ENCODE data around the gene DNAJA4. TPM values are rescaled to one million over a fixed set of nuclear protein-coding genes. Genes with fewer than 3 reads are reported as not detected.
A peak's percentile ranks its signal among the peaks of the same experiment; 100 is the strongest.

Gene DNAJA4
- total RNA-seq, 3 donors from 2014 or later (not counting 1 experiment from before 2014, with no cell fraction given), result 23.2 to 28.8 (median 26.3) TPM

DNA sequence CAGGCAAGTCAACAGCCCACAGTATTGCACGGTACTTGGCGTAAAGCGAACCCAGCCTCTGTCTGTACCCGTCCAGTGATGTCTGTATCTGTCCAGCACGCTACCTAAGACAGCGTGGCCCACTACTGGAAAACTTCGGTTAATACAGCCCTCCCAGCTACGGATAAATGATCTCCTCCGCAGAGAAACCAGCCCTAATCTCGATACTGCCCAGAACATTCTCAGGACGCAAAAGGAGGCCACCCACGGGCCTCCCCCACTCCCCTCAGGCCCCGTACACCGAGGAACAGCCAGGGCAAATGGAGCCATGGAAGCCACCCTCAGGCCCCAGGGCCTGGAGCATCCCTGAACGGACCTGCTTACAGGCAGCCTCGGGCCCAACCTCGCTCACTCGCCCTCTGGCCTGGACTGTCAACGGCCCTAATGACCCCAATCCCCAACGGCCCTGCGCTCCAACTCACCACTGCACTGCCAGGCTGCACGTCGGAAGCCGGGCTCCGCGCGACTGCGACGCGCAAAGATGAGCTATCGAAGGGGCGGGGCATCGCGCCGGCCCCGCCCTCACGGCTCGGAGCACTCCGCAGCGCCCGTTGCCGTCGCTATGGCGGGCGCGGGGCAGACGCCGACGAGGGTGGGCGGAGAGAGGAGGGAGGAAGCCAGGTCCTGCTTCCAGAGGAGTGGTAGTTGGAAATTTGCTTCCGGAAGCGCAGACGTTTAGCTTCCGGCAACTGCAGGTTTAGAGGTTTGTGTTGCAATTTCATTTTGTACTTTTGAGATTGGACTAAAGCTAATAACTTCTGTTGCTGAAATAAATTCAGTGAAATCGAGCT, 35.0 kb downstream of the DNAJA4 start, which contains the start of gene SKIC8:
Gene SKIC8, minus strand, starts transcription at position 509 of the 830 bp plus-strand sequence. CDS start 3,923 bp downstream, outside the sequence.
- WGBS (ENCODE audit: insufficient coverage), result under 1% methylated on average over 55 of the region's 55 CpGs
- H3K36me3 Mint-ChIP-seq, result no peaks in the 10 kb centered on the region
- no peaks in the 10 kb centered on the region for H3K9me3 Mint-ChIP-seq
- Histone ChIP-seq H3K36me3 (ENCODE audit: control insufficient read depth, insufficient read depth, low read length) (peaks cover 9% of the 10 kb centered on the region), H3K4me1 (ENCODE audit: control insufficient read depth, insufficient read depth, low read length) (peaks cover 14% of the 10 kb centered on the region), H3K27ac (ENCODE audit: low read length) (peak within 1 kb of the TSS; percentile 44), H3K27me3 (ENCODE audit: control insufficient read depth, insufficient read depth, low read length) (no peaks in the 10 kb centered on the region), H3K9me3 (ENCODE audit: control insufficient read depth, insufficient read depth, low read length) (no peaks in the 10 kb centered on the region), H3K4me3 (ENCODE audit: low read length) (peak within 1 kb of the TSS; percentile 67)
- ATAC-seq (peak; percentile 97 to 98 (median 97)), DNase-seq (peak; percentile 89 to 96)
- peak within 1 kb of the TSS; percentile 89 to 97 for H3K27ac Mint-ChIP-seq
- H3K4me1 Mint-ChIP-seq, result peaks cover 11 to 20% of the 10 kb centered on the region in 2 donors
- peak within 1 kb of the TSS; percentile 98 for H3K4me3 Mint-ChIP-seq
- intact Hi-C loops (cut with micrococcal nuclease), result loop anchor here (1.0 to 5.0 kb wide), 3 partner anchors 35 to 152 kb away; partner anchors contain the start of genes DNAJA4, IDH3A and IREB2
- TF ChIP-seq, protein P1, sequence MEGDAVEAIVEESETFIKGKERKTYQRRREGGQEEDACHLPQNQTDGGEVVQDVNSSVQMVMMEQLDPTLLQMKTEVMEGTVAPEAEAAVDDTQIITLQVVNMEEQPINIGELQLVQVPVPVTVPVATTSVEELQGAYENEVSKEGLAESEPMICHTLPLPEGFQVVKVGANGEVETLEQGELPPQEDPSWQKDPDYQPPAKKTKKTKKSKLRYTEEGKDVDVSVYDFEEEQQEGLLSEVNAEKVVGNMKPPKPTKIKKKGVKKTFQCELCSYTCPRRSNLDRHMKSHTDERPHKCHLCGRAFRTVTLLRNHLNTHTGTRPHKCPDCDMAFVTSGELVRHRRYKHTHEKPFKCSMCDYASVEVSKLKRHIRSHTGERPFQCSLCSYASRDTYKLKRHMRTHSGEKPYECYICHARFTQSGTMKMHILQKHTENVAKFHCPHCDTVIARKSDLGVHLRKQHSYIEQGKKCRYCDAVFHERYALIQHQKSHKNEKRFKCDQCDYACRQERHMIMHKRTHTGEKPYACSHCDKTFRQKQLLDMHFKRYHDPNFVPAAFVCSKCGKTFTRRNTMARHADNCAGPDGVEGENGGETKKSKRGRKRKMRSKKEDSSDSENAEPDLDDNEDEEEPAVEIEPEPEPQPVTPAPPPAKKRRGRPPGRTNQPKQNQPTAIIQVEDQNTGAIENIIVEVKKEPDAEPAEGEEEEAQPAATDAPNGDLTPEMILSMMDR (IDR thresholded peaks at IDR 0.05), result no peak
- no peaks in the 10 kb centered on the region for H3K27me3 Mint-ChIP-seq (ENCODE audit: low read depth in 2 of 2)

DNA sequence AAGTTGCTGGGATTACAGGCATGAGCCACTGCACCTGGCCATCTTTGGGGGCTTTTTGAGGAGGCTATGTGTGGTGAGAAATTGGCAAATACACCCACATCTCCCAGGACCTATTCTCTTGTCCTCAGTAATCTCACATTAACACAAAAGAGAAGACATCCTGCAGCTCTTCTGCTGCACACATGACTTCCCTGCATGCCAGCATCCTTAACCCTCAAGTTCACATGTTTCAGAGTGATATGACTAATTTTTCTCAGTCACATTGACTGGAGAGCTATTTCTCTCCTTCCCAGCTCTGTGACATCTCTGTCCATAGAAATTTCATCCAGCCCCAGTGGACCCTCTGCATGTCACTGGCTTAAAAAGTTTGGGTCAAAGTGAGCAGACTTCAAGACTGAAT, 37.0 kb downstream of the DNAJA4 start:
- peak overlapping the region; percentile 59 for H3K4me3 Mint-ChIP-seq
- Histone ChIP-seq H3K36me3 (ENCODE audit: control insufficient read depth, insufficient read depth, low read length) (no peaks in the 10 kb centered on the region), H3K9me3 (ENCODE audit: control insufficient read depth, insufficient read depth, low read length) (no peaks in the 10 kb centered on the region), H3K4me1 (ENCODE audit: control insufficient read depth, insufficient read depth, low read length) (peaks cover 14% of the 10 kb centered on the region), H3K27ac (ENCODE audit: low read length) (no peak overlapping the region), H3K4me3 (ENCODE audit: low read length) (no peak overlapping the region), H3K27me3 (ENCODE audit: control insufficient read depth, insufficient read depth, low read length) (no peaks in the 10 kb centered on the region)
- DNase-seq, result no peak
- peaks cover 11 to 14% of the 10 kb centered on the region in 2 donors for H3K4me1 Mint-ChIP-seq
- H3K36me3 Mint-ChIP-seq, result no peaks in the 10 kb centered on the region
- intact Hi-C loops (cut with micrococcal nuclease), result loop anchor here (10.0 kb wide), 1 partner anchor 183 kb away; no protein-coding TSS in a partner anchor
- TF ChIP-seq, protein P1 (IDR thresholded peaks at IDR 0.05), result no peak
- no peaks in the 10 kb centered on the region for H3K9me3 Mint-ChIP-seq
- H3K27me3 Mint-ChIP-seq (ENCODE audit: low read depth in 2 of 2), result no peaks in the 10 kb centered on the region
- peak overlapping the region; percentile 21 to 51 for H3K27ac Mint-ChIP-seq
- ATAC-seq, result no peak

DNA sequence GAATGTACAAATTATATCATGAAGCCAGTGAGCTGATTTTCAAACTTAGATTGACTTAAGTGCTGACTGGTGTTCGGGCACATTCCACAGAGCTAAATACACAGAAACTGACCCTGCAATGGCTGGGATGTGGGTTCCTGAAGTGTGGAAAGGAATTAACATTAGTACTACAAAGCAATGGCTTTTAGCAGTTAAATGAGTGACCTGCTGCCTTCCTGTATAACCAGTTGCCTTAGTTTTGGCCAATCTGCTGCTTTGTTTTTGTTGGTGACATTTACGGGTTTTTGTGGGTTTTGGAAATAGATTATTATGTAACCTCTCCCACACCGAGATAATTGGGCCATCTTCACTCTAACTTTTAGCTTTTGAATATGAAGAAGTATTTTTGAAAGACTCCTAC, 37.5 kb downstream of the DNAJA4 start:
- DNase-seq (no peak), ATAC-seq (no peak)
- WGBS (ENCODE audit: insufficient coverage), result 78% methylated on average over 1 of the region's 3 CpGs
- Histone ChIP-seq H3K36me3 (ENCODE audit: control insufficient read depth, insufficient read depth, low read length) (no peaks in the 10 kb centered on the region), H3K4me1 (ENCODE audit: control insufficient read depth, insufficient read depth, low read length) (peaks cover 14% of the 10 kb centered on the region), H3K9me3 (ENCODE audit: control insufficient read depth, insufficient read depth, low read length) (no peaks in the 10 kb centered on the region), H3K27ac (ENCODE audit: low read length) (no peak overlapping the region), H3K4me3 (ENCODE audit: low read length) (no peak overlapping the region), H3K27me3 (ENCODE audit: control insufficient read depth, insufficient read depth, low read length) (no peaks in the 10 kb centered on the region)
- Mint-ChIP-seq H3K9me3 (no peaks in the 10 kb centered on the region), H3K27me3 (ENCODE audit: low read depth in 2 of 2) (peaks cover 0 to 2% of the 10 kb centered on the region in 2 donors), H3K36me3 (no peaks in the 10 kb centered on the region), H3K4me1 (peaks cover 11 to 14% of the 10 kb centered on the region in 2 donors), H3K27ac (peak overlapping the region; percentile 21 to 51), H3K4me3 (peak overlapping the region; percentile 59)
- TF ChIP-seq, protein P1 (IDR thresholded peaks at IDR 0.05), result no peak
- intact Hi-C loops (cut with micrococcal nuclease), result loop anchor here (10.0 kb wide), 1 partner anchor 183 kb away; no protein-coding TSS in a partner anchor
